Measurements from ENCODE around the gene DCAF6. TPM values are rescaled to one million over a fixed set of nuclear protein-coding genes. Genes with fewer than 3 reads are reported as not detected.
"Not testable (repeated sequence)": the region's sequence is repeated elsewhere in the genome, so short reads cannot be mapped to it uniquely, and the experiment has no call there.

DCAF6 gene
- total RNA-seq, 1 donor: 28.3 TPM

- no peak for DNase-seq (ENCODE audit: low read depth in 2 of 3, low spot score in 2 of 3)
Measured at GRCh38 chr1:167923324-167924056, 13.0 kb upstream of the DCAF6 start.

DNA sequence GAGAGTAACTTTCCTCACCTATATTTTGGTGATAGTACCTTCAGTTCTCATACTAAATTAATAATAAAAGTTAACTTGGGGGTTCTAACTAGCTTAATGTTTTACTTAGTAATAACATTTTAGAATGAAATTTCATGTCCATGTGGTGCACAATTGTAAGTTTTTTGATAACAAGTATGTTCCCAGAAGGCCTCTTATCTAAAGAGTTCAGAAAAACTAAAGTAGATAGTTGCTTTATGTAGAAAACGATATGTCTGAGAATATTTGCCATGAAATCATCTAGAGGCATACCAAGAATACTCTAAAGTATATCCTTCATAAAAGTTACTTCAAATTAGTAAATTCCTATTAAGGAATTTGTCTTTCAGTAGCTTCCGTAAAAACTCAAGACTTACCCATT is 12.4 kb upstream of the DCAF6 start:
- no peak for DNase-seq (ENCODE audit: low read depth in 2 of 3, low spot score in 2 of 3)

GRCh38 chr1:167924543-167925231 is 11.8 kb upstream of the DCAF6 start:
- no peak for DNase-seq (ENCODE audit: low read depth in 2 of 3, low spot score in 2 of 3)

DNA sequence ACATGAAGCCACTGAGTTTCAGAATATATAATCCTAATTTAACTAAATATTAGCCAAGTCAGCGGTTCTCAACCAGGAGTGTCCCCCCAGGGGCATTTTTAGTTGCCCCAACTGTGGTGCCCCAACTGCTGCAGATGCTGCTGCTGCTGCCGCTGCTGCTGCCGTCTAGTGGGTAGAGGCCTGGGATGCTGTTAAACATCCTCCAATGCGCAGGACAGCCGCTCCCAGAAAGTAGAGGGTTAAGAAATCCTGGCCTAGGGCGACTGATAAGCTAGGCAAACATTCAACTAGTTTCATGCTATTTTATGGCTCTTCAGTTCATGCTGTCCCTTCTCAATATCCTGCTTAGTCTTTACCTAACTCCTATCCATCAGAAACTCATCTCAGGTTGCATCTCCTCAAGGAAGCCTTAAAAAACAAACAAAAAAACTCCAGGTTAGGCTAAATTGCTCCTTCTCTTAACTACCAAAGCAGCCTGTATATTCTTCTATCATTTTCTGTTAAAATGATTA is 9.9 kb upstream of the DCAF6 start:
- no peak for DNase-seq (ENCODE audit: low read depth in 2 of 3, low spot score in 2 of 3)

GRCh38 chr1:167927046-167927754 is 9.3 kb upstream of the DCAF6 start:
- no peak for DNase-seq (ENCODE audit: low read depth in 2 of 3, low spot score in 2 of 3)

DNA sequence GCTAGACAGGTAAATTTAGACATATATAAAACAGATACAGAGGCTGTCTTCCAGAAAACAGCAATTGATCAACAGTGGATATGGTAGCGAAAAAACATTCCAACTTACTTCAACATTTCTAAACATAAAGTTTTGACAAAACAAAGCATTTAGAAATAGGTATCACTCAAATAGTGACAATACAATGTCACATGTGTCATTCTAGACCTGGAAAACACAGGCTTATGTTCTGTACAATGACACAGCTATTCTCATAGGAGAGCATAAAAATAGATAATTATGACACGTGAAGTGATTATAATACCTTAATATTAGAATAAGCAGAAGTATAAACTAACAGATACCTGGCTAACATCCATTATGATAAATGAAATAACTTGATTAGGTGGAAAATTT is 8.0 kb upstream of the DCAF6 start:
- DNase-seq (ENCODE audit: low read depth in 2 of 3, low spot score in 2 of 3): no peak

GRCh38 chr1:167928919-167929318 is 7.6 kb upstream of the DCAF6 start:
- DNase-seq (ENCODE audit: low read depth in 2 of 3, low spot score in 2 of 3): not testable (repeated sequence)

GRCh38 chr1:167929725-167930124 is 6.8 kb upstream of the DCAF6 start:
- no peak for DNase-seq (ENCODE audit: low read depth in 2 of 3, low spot score in 2 of 3)

- no peak for DNase-seq (ENCODE audit: low read depth in 2 of 3, low spot score in 2 of 3)
Measured at GRCh38 chr1:167933788-167934187, 2.7 kb upstream of the DCAF6 start.

GRCh38 chr1:167934426-167935215 is 1.9 kb upstream of the DCAF6 start:
- peak in 1 of 3 donors; percentile 5 for DNase-seq (ENCODE audit: low read depth in 2 of 3, low spot score in 2 of 3)

- peak in 2 of 3 donors; percentile 42 to 44 for DNase-seq (ENCODE audit: low read depth in 2 of 3, low spot score in 2 of 3)
Measured at GRCh38 chr1:167935216-167936067, 1.0 kb upstream of the DCAF6 start.

- DNase-seq (ENCODE audit: low read depth in 2 of 3, low spot score in 2 of 3): peak; percentile 29 to 67 (median 62)
Measured at GRCh38 chr1:167936930-167937708, 636 bp downstream of the DCAF6 start, which contains the start of gene MPC2. MPC2 (minus strand) TSS chr1:167937072; CDS start chr1:167935841, 1,231 bp downstream.

DNA sequence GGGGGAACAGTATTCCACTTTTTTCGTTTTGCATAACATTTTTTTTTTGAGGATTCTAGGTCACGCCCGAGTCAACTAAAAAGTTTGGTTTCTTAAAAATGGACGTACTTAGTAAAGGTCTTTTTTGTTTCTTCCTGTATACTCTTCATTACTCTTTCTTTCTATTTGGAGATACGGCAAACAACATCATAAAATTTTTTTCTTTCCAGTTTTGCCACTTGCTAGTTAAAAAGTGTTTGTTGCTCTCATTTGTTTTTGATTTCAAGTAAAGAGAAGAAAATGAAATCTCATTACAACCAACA is 1.2 kb downstream of the DCAF6 start:
- DNase-seq (ENCODE audit: low read depth in 2 of 3, low spot score in 2 of 3): no peak

DNA sequence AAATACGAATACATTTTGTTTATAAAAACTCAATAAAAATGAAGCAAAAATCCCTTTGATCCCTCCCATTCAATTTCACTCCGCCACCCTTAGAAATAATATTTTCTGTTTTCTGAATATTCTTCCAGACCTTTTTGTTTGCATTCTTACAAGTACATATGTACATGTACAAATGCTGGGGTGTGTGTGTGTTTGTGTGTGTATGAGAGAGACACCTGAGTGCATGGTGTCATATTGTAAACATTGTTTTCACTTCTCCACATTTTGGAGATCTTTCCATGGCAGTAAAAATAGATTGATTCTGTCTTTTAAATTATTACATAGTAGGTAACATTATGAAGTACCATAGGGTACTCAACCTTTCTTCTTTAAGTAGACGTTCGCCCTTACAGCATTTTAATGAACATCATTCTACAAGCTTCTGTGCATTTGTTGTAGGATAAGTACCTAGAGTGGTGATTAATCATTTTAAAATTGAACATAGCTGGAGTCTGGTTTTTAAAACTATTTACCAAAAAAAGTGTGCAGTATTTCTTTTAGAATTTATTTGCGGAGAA is 1.7 kb downstream of the DCAF6 start:
- no peak for DNase-seq (ENCODE audit: low read depth in 2 of 3, low spot score in 2 of 3)

DNA sequence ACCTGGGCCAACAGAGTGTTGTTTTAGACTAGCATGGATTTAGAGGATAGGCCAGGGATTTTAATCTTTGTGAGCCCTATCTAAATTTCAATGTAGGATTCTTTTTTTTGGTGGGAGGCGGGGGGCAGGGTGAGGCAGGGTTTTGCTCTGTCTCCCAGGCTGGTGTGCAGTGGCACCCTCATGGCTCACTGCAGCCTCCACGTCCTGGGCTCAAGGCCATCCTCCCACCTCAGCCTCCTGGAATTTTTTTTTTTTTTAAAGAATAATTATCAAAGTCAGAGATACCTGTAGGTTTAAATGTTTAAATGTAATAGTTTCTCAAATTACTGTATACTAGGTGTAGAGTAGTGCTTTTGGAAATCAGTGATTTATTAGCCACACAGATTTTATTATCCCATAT is 3.8 kb downstream of the DCAF6 start:
- DNase-seq (ENCODE audit: low read depth in 2 of 3, low spot score in 2 of 3): no peak

- no peak for DNase-seq (ENCODE audit: low read depth in 2 of 3, low spot score in 2 of 3)
Measured at GRCh38 chr1:167943541-167943940, 7.1 kb downstream of the DCAF6 start.

GRCh38 chr1:167947733-167948132 is 11.2 kb downstream of the DCAF6 start:
- DNase-seq (ENCODE audit: low read depth in 2 of 3, low spot score in 2 of 3): no peak

DNA sequence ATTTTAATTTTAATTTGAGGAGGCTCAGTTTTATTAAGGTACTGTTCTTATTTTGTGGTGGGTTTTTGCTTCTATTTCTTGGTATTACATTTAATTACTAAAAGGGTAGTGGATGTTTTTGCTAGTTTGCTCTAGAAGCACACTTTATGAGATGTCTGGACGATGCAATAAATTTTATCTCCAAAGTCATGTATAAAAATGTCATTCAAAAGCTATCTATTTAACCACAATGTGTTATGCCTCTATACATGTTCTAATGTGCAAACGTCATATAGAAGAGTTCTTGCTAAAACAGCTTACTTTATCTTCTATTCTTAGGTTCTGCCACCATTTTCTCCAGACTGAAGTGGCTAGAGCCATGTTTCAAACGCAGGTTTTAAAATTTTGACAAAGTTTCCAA is 13.3 kb downstream of the DCAF6 start:
- no peak for DNase-seq (ENCODE audit: low read depth in 2 of 3, low spot score in 2 of 3)

DNA sequence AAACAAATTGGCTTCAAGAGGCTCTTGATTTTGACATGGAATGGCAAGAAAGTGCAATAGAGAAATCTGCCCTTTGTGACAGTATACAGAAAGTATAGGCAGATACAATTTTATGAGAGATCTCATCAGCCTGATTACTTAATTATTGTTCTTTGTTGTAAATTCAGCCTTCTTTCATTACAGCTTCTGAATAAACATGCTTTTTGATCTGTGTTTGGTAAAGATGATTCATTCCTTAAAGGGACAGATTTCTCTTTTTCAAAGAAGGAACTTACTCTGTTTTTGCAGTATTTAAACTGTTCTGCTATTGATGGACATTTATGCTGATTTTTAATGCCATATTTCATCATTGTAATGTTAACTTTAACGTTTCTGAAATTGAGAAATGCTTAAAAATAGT is 14.1 kb downstream of the DCAF6 start:
- no peak for DNase-seq (ENCODE audit: low read depth in 2 of 3, low spot score in 2 of 3)
